HEK293T (cell line): ENCODE data around the gene CISTR.

Source experiments
- ELF4 ChIP-seq: fragments of 450-650 bp; IDR thresholded peaks from 2 replicates; pipeline ENCODE4 v1.6.1; 2017; ENCODE audit warnings: antibody characterized with exemption
- FOXA1 ChIP-seq: fragments of 450-650 bp; IDR thresholded peaks from 2 replicates; pipeline ENCODE4 v1.6.1; 2016; ENCODE audit warnings: mild to moderate bottlenecking
- PKNOX1 ChIP-seq: fragments of 450-650 bp; IDR thresholded peaks from 2 replicates; pipeline ENCODE4 v1.6.1; 2016
- SUZ12 ChIP-seq: fragments of 450-650 bp; IDR thresholded peaks from 2 replicates; pipeline ENCODE4 v1.6.1; 2016; ENCODE audit warnings: mild to moderate bottlenecking
- TARDBP ChIP-seq: fragments of 450-650 bp; IDR thresholded peaks from 2 replicates; pipeline ENCODE4 v1.6.1; 2016

- no peak for TF ChIP-seq FOXA1
- no peak for TF ChIP-seq SUZ12
- no peak for TF ChIP-seq ELF4
- TF ChIP-seq PKNOX1: no peak
- TF ChIP-seq TARDBP: no peak
These were observed 4.7 kb downstream of the CISTR start for GRCh38 chr12:53747095-53747494.
